ENCODE results near the gene TAP2. TPM values are rescaled to one million over a fixed set of nuclear protein-coding genes. Genes with fewer than 3 reads are reported as not detected.
A peak's percentile ranks its signal among the peaks of the same experiment; 100 is the strongest.

TAP2 gene
- total and polyA plus RNA-seq, 2 experiments from 2014 or later, result 2.2 to 4.6 TPM

- in situ Hi-C loops (cut with MboI), result no loop called here
Measured at GRCh38 chr6:32830017-32830416, 8.5 kb downstream of the TAP2 start.

DNA sequence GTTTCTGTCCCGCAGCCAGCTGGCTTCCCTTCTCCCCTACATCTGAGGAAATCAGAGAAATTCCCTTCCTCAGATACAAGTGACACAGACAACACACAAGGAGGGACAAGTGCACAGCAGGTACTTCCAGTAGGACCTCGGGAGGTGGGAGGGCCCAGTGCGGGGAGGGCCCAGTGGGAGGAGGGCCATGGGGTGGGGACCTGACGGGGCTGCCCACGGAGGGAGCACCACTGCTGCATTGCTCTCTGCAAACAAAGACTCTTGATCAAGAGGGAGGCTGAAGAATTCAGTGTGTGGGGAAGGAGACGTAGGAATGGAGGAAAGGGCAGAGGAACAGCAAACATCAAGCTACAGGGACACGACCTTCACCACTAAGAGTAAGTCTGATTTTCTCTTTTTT lies 9.0 kb downstream of the TAP2 start:
- TF ChIP-seq EZH2 (IDR thresholded peaks at IDR 0.05; ENCODE audit: insufficient read depth, poor library complexity, severe bottlenecking), result no peak
- no peak for TF ChIP-seq EZH2phosphoT487 (IDR thresholded peaks at IDR 0.05; ENCODE audit: insufficient read depth, low read depth)
- in situ Hi-C loops (cut with MboI), result no loop called here
- Histone ChIP-seq H3K79me2 (ENCODE audit: insufficient read depth) (no peaks in the 10 kb centered on the region), H3K4me3 (no peak overlapping the region), H3K27ac (no peak overlapping the region), H3K27me3 (replicated peaks; ENCODE audit: insufficient read depth) (no peaks in the 10 kb centered on the region), H3F3A (ENCODE audit: insufficient read depth) (peaks cover 16% of the 10 kb centered on the region), H3K36me3 (ENCODE audit: low read depth) (no peaks in the 10 kb centered on the region), H3K9ac (no peak overlapping the region), H3K4me1 (ENCODE audit: insufficient read depth) (peaks cover 5% of the 10 kb centered on the region; the same call in 1 of the 2 replicates), H4K20me1 (ENCODE audit: insufficient read depth) (no peaks in the 10 kb centered on the region), H2AFZ (no peak overlapping the region), H3K9me2 (ENCODE audit: insufficient read depth) (no peaks in the 10 kb centered on the region), H3K4me2 (ENCODE audit: unreplicated experiment) (no peak overlapping the region), H3K9me3 (ENCODE audit: low read depth) (no peaks in the 10 kb centered on the region)
- WGBS, 2 experiments (ENCODE audit: low coverage in 1 of 2, low lambda C conversion rate in 2 of 2, missing lambda C conversion rate in 2 of 2), result 83% methylated on average over 6 to 7 of the region's 7 CpGs
- no peak for DNase-seq

More at GRCh38 chr6:32830017-32830416, 8.5 kb downstream of the TAP2 start:
- Histone ChIP-seq H3K9ac (no peak overlapping the region), H3K4me3 (no peak overlapping the region), H4K20me1 (ENCODE audit: insufficient read depth) (no peaks in the 10 kb centered on the region), H3K79me2 (ENCODE audit: insufficient read depth) (no peaks in the 10 kb centered on the region), H3K36me3 (ENCODE audit: low read depth) (no peaks in the 10 kb centered on the region), H3K9me2 (ENCODE audit: insufficient read depth) (no peaks in the 10 kb centered on the region), H3K27me3 (replicated peaks; ENCODE audit: insufficient read depth) (no peaks in the 10 kb centered on the region), H3K27ac (no peak overlapping the region), H3F3A (ENCODE audit: insufficient read depth) (peaks cover 16% of the 10 kb centered on the region), H3K4me1 (ENCODE audit: insufficient read depth) (peaks cover 5% of the 10 kb centered on the region; the same call in 1 of the 2 replicates), H2AFZ (no peak overlapping the region), H3K9me3 (ENCODE audit: low read depth) (no peaks in the 10 kb centered on the region), H3K4me2 (ENCODE audit: unreplicated experiment) (no peak overlapping the region)
- no peak for DNase-seq
- TF ChIP-seq EZH2phosphoT487 (IDR thresholded peaks at IDR 0.05; ENCODE audit: insufficient read depth, low read depth) (no peak), EZH2 (IDR thresholded peaks at IDR 0.05; ENCODE audit: insufficient read depth, poor library complexity, severe bottlenecking) (no peak)
- 92 to 93% methylated on average over 5 of the region's 5 CpGs for WGBS, 2 experiments (ENCODE audit: low coverage in 1 of 2, low lambda C conversion rate in 2 of 2, missing lambda C conversion rate in 2 of 2)

GRCh38 chr6:32827025-32827424 lies 11.5 kb downstream of the TAP2 start:
- Histone ChIP-seq H3K27ac (no peak overlapping the region), H3K4me2 (ENCODE audit: unreplicated experiment) (no peak overlapping the region), H3K79me2 (ENCODE audit: insufficient read depth) (no peaks in the 10 kb centered on the region), H3K4me3 (no peak overlapping the region), H4K20me1 (ENCODE audit: insufficient read depth) (no peaks in the 10 kb centered on the region), H3K27me3 (replicated peaks; ENCODE audit: insufficient read depth) (no peaks in the 10 kb centered on the region), H3K4me1 (ENCODE audit: insufficient read depth) (peaks cover 5% of the 10 kb centered on the region; the same call in 1 of the 2 replicates), H3F3A (ENCODE audit: insufficient read depth) (peaks cover 16% of the 10 kb centered on the region), H2AFZ (no peak overlapping the region), H3K9ac (no peak overlapping the region), H3K9me3 (ENCODE audit: low read depth) (no peaks in the 10 kb centered on the region), H3K36me3 (ENCODE audit: low read depth) (no peaks in the 10 kb centered on the region), H3K9me2 (ENCODE audit: insufficient read depth) (no peaks in the 10 kb centered on the region)
- WGBS, 2 experiments (ENCODE audit: low coverage in 1 of 2, low lambda C conversion rate in 2 of 2, missing lambda C conversion rate in 2 of 2), result 83 to 91% methylated on average over 3 of the region's 3 CpGs
- no peak for DNase-seq
- TF ChIP-seq EZH2 (IDR thresholded peaks at IDR 0.05; ENCODE audit: insufficient read depth, poor library complexity, severe bottlenecking) (no peak), EZH2phosphoT487 (IDR thresholded peaks at IDR 0.05; ENCODE audit: insufficient read depth, low read depth) (no peak)
- in situ Hi-C loops (cut with MboI), result no loop called here

GRCh38 chr6:32825966-32826365 lies 12.6 kb downstream of the TAP2 start:
- no peak overlapping the region for H3K4me2 ChIP-seq (ENCODE audit: unreplicated experiment)
- H4K20me1 ChIP-seq (ENCODE audit: insufficient read depth), result no peaks in the 10 kb centered on the region
- DNase-seq, result peak; percentile 71
- WGBS, 2 experiments (ENCODE audit: low coverage in 1 of 2, low lambda C conversion rate in 2 of 2, missing lambda C conversion rate in 2 of 2), result 11 to 19% methylated on average over 2 of the region's 2 CpGs
- no peaks in the 10 kb centered on the region for H3K36me3 ChIP-seq (ENCODE audit: low read depth)
- no peaks in the 10 kb centered on the region for H3K27me3 ChIP-seq (replicated peaks; ENCODE audit: insufficient read depth)
- in situ Hi-C loops (cut with MboI), result no loop called here
- peak overlapping the region; percentile 52 for H2AFZ ChIP-seq
- no peaks in the 10 kb centered on the region for H3K9me3 ChIP-seq (ENCODE audit: low read depth)
- peaks cover 16% of the 10 kb centered on the region for H3F3A ChIP-seq (ENCODE audit: insufficient read depth)
- no peaks in the 10 kb centered on the region for H3K79me2 ChIP-seq (ENCODE audit: insufficient read depth)
- H3K27ac ChIP-seq, result peak overlapping the region; percentile 46; the same call in 1 of the 2 replicates
- 0 out of 2 replicates have a peak overlapping the region, but pooled peaks have one; percentile 34 for H3K9ac ChIP-seq
- H3K4me1 ChIP-seq (ENCODE audit: insufficient read depth), result peaks cover 5% of the 10 kb centered on the region; the same call in 1 of the 2 replicates
- no peak overlapping the region for H3K4me3 ChIP-seq
- no peaks in the 10 kb centered on the region for H3K9me2 ChIP-seq (ENCODE audit: insufficient read depth)
- TF ChIP-seq EZH2 (IDR thresholded peaks at IDR 0.05; ENCODE audit: insufficient read depth, poor library complexity, severe bottlenecking) (no peak), EZH2phosphoT487 (IDR thresholded peaks at IDR 0.05; ENCODE audit: insufficient read depth, low read depth) (no peak)

Data from GM23248 (cell line).